Astrocyte of the cerebellum (primary cell): ENCODE data around the gene COL7A1.

Experiments
- DNase-seq: peaks from one replicate; pipeline ENCODE4 v3.0.0-alpha.2; 2011; ENCODE audit warnings: low read depth
- H3K4me3 ChIP-seq: 2 replicates; pipeline ENCODE4 v1.5.1; 2011; ENCODE audit warnings: mild to moderate bottlenecking, low read depth, low read length, moderate library complexity
- in situ Hi-C: cut with HindIII; loops from 2 replicates; pipeline ENCODE4 v1.10.0; 2017; ENCODE audit warnings: low sequenced_read_pairs
- TF ChIP-seq, protein P1 (sequence below): IDR thresholded peaks from 2 replicates; pipeline ENCODE4 v1.5.1; 2012; ENCODE audit warnings: low read length, low read depth, moderate library complexity, mild to moderate bottlenecking; ENCODE audit errors: missing control alignments

COL7A1 gene

DNA sequence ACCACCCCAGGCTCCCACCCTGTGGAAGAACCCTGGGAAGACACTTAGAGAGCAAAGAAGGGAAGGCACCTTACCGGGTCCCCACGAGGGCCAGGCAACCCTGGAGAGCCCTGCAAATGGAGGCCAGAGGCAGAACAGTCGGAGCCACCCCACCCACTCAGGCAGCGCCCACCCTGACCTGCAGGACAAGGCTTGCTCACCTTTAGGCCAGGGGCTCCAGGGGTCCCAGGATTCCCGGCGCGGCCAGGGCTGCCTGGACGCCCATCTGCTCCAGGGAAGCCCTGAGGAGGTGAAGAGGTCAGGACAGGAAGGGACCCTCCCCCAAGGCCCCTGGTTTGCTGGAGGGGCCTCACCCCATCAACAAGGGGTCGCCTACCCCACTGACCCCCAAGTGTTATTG is 10.3 kb downstream of the COL7A1 start:
- DNase-seq = no peak
- TF ChIP-seq, protein P1, sequence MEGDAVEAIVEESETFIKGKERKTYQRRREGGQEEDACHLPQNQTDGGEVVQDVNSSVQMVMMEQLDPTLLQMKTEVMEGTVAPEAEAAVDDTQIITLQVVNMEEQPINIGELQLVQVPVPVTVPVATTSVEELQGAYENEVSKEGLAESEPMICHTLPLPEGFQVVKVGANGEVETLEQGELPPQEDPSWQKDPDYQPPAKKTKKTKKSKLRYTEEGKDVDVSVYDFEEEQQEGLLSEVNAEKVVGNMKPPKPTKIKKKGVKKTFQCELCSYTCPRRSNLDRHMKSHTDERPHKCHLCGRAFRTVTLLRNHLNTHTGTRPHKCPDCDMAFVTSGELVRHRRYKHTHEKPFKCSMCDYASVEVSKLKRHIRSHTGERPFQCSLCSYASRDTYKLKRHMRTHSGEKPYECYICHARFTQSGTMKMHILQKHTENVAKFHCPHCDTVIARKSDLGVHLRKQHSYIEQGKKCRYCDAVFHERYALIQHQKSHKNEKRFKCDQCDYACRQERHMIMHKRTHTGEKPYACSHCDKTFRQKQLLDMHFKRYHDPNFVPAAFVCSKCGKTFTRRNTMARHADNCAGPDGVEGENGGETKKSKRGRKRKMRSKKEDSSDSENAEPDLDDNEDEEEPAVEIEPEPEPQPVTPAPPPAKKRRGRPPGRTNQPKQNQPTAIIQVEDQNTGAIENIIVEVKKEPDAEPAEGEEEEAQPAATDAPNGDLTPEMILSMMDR = no peak
- in situ Hi-C loops = no loop called here
- H3K4me3 ChIP-seq = no peak overlapping the region

DNA sequence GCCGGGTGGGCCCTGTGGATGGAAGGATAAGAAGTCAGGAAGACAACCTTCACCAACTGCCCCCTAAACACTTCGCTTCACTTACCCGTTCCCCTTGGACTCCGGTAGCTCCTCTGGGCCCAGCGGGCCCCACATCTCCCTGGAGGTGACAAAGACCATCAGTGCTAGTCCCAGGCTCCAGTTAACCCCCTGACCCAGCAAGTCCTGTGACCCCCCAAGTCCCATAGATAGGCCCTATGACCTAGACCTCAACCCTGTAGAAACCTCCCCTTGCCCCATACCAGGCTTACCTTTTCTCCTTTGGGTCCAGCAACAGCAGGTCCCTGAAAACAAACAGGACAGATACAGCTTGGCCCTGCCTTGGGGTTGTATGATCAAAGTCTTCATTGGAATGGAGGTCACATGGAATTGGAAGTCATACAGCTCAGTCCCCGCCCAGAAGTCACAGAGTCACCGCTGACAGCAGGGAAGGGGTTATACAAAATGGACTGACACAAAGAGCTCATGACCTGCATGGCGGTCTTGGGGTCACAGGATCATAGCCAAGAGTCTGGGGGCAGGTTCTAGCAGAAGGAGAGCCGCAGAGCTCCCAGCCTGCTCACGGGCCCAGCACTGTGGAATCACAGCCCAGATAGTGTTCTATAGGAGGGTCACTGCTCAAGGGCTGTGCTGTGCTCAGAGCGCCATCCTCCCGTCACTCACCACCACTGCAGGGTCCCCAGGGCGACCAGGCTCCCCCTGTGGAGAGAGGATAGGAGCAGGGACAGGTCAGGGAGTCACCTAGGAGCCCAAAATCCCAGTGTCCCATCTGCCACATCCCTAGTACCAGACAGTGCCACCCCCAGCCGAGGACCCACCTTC is 13.3 kb downstream of the COL7A1 start:
- TF ChIP-seq, protein P1 = no peak
- DNase-seq = no peak
- in situ Hi-C loops = no loop called here
- H3K4me3 ChIP-seq = no peak overlapping the region

DNA sequence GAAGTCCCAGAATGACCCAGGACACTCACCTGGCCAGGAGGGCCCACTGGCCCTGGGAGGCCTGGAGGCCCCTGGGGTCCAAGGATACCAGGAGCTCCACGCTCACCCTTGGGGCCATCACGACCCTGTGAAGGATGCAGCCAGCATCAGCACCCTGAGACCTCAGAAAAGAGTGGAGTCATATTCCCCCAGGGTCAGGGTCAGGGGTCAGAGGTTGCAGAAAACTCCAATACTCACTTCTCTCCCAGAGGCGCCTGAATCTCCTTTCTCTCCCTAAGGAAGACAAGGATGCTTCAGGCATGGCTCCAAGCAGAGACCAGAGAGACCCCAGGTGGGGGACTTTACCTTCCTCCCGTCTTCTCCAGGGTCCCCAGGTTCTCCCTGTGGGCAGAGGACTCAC is 18.5 kb downstream of the COL7A1 start:
- DNase-seq = no peak
- in situ Hi-C loops = no loop called here
- H3K4me3 ChIP-seq = no peak overlapping the region
- TF ChIP-seq, protein P1 = no peak

DNA sequence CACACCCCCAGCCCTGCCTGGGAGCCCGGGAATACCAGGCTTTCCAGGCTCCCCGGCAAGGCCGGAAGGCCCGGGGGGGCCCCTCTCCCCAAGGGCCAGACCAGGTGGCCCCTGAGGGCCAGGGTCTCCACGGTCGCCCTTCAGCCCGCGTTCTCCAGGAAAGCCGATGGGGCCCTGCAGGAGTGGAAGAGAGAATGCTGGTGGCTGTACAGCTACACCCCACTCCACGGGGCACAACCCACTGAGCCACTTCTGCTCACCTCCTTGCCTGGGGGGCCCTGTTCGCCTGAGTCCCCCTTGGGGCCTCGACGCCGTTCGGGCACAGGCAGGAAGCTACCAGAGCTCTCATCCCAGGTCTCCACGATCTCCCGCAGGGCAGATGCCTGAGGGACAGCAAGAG is 19.8 kb downstream of the COL7A1 start:
- TF ChIP-seq, protein P1 = no peak
- DNase-seq = no peak
- H3K4me3 ChIP-seq = no peak overlapping the region
- in situ Hi-C loops = no loop called here

DNA sequence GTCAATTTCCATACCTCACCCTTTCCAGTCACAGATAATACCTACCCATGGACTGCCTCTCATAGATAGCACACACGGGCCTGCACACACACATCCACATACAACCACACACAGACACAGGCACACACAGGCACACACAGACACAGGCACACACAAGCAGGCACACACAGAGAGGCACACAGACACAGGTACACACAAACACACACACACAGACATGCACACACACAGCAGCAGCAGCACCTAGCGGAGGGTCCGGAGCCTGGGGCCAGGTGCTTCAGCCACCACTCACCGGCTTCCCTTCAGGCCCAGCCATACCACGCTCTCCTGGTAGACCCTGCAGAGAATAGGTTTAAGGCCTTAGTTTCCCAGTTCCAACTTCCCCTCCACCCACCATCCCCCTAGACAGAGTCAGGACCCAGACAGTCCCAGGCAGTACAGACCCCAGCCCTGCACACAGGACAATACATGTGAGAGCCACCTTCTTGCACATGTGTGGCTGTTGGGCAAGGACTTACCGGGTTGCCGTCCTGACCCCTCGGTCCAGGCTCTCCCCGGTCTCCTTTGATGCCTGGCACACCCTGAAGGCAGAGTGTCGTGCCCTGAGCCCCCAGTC is 21.1 kb downstream of the COL7A1 start:
- TF ChIP-seq, protein P1 = no peak
- DNase-seq = no peak
- H3K4me3 ChIP-seq = no peak overlapping the region
- in situ Hi-C loops = no loop called here

DNA sequence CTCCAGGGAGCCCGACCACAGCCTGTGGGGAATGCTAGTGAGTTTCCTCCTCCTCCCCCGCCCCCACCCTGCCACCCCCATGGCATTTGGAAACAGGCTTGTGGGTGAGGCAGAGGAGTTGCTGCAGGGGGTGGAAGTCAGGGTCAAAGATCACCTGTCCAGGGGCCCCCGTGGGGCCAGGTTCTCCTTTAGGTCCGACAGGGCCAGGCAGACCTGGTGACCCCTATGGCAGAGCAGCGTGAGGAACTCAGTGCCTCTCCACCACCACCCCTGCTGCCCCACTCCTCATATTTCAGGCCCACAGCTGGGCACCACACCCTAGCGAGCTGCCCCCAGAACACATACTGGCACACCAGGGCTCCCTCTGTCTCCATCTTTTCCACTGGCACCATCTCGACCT is 22.6 kb downstream of the COL7A1 start:
- TF ChIP-seq, protein P1 = no peak
- in situ Hi-C loops = no loop called here
- no peak overlapping the region for H3K4me3 ChIP-seq
- DNase-seq = no peak
